Measurements from ENCODE around the gene PIK3R1.

- TF ChIP-seq CTCF (IDR thresholded peaks at IDR 0.05) (no peak), POLR2AphosphoS5 (IDR thresholded peaks at IDR 0.05) (no peak), POLR2A (IDR thresholded peaks at IDR 0.05) (no peak)
These were observed 127.1 kb downstream of the PIK3R1 start for GRCh38 chr5:68342693-68343092.
